Body of pancreas (tissue), 4 donors: Measurements from ENCODE around the gene CADPS.

ENCODE experiments used
- CTCF ChIP-seq, 7 experiments: fragments of 450-650 bp in 4 of 7; fragments of 200-600 bp in 3 of 7; sonication (generic) in 3 of 7; IDR thresholded peaks; one replicate each; pipeline ENCODE4 v1.5.1; 2016 to 2019; ENCODE audit warnings: antibody characterized with exemption in 7 of 7
- POLR2A ChIP-seq, 3 donors: fragments of 450-650 bp; IDR thresholded peaks; one replicate each; pipeline ENCODE4 v1.6.1; 2016; ENCODE audit warnings: antibody characterized with exemption in 3 of 3, mild to moderate bottlenecking in 2 of 3

DNA sequence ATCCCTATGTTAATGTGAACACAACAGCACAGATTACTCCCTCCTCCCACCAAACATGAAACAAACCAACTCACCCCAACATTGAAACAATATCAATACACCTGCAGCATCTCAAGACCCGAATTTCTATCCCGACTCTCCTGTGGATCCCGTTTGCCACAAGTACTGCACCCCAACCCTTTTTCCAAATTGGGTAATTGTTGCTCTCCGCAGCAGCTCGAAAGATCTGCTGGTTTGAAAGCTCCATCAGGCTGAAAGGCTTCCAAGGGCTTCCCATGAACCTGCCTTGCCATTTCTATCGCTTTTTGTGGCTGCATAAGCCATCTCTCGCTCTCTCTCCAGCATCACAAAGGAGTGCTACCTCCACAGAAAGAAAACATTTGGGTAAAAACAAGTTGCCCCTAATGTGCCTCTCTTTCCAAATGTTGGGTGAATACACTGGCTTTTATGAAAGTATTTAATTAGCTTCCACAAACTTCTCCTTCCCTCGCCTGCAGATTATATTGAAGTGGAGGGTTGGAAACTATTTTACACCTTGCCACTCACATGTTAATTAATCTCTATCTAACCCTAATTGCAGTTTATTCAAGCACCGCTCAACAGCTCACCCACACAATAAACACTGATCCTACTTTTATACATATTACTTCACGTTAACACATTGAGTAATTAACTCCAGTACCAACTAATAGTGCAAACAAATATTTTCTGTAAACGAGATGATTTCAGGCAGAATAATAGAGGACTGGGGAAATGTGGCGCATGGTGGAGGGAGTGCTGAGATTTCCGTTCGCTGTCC is 499.4 kb downstream of the CADPS start:
- TF ChIP-seq CTCF (IDR thresholded peaks at IDR 0.05) (no peak), POLR2A (IDR thresholded peaks at IDR 0.05) (no peak)
